ENCODE data around the gene CAMK2B.
A peak's percentile ranks its signal among the peaks of the same experiment; 100 is the strongest.

Gene CAMK2B

GRCh38 chr7:44240983-44241510, 84.3 kb downstream of the CAMK2B start:
- Histone ChIP-seq H3K4me3 (ENCODE audit: low read depth, low read length) (no peak overlapping the region), H3K27me3 (no peaks in the 10 kb centered on the region), H3K36me3 (no peaks in the 10 kb centered on the region), H3K9me3 (no peaks in the 10 kb centered on the region), H3K4me1 (peaks cover 2% of the 10 kb centered on the region)
- peak; percentile 88 for TF ChIP-seq CTCF (IDR thresholded peaks at IDR 0.05; ENCODE audit: low read depth, low read length)
- peak; percentile 82 for DNase-seq

GRCh38 chr7:44240376-44240775, 85.0 kb downstream of the CAMK2B start:
- Histone ChIP-seq H3K4me3 (ENCODE audit: low read depth, low read length) (no peak overlapping the region), H3K27me3 (no peaks in the 10 kb centered on the region), H3K9me3 (no peaks in the 10 kb centered on the region), H3K36me3 (no peaks in the 10 kb centered on the region), H3K4me1 (peaks cover 8% of the 10 kb centered on the region)
- no peak for TF ChIP-seq CTCF (IDR thresholded peaks at IDR 0.05; ENCODE audit: low read depth, low read length)
- no peak for DNase-seq

GRCh38 chr7:44239361-44239760, 86.0 kb downstream of the CAMK2B start:
- TF ChIP-seq CTCF (IDR thresholded peaks at IDR 0.05; ENCODE audit: low read depth, low read length): no peak
- no peak overlapping the region for H3K4me3 ChIP-seq (ENCODE audit: low read depth, low read length)
- no peaks in the 10 kb centered on the region for H3K9me3 ChIP-seq
- no peak for DNase-seq
- H3K4me1 ChIP-seq: peaks cover 8% of the 10 kb centered on the region
- no peaks in the 10 kb centered on the region for H3K27me3 ChIP-seq
- no peaks in the 10 kb centered on the region for H3K36me3 ChIP-seq

- H3K27me3 ChIP-seq: no peaks in the 10 kb centered on the region
- DNase-seq: no peak
- no peak overlapping the region for H3K4me3 ChIP-seq (ENCODE audit: low read depth, low read length)
- TF ChIP-seq CTCF (IDR thresholded peaks at IDR 0.05; ENCODE audit: low read depth, low read length): no peak
- no peaks in the 10 kb centered on the region for H3K36me3 ChIP-seq
- H3K9me3 ChIP-seq: no peaks in the 10 kb centered on the region
- peaks cover 8% of the 10 kb centered on the region for H3K4me1 ChIP-seq
These were observed 87.2 kb downstream of the CAMK2B start for GRCh38 chr7:44238116-44238695.

GRCh38 chr7:44237696-44238095, 87.7 kb downstream of the CAMK2B start:
- Histone ChIP-seq H3K4me1 (peaks cover 8% of the 10 kb centered on the region), H3K4me3 (ENCODE audit: low read depth, low read length) (no peak overlapping the region), H3K36me3 (no peaks in the 10 kb centered on the region), H3K27me3 (no peaks in the 10 kb centered on the region), H3K9me3 (no peaks in the 10 kb centered on the region)
- TF ChIP-seq CTCF (IDR thresholded peaks at IDR 0.05; ENCODE audit: low read depth, low read length): no peak
- DNase-seq: no peak

- H3K4me3 ChIP-seq (ENCODE audit: low read depth, low read length): no peak overlapping the region
- H3K36me3 ChIP-seq: no peaks in the 10 kb centered on the region
- H3K27me3 ChIP-seq: no peaks in the 10 kb centered on the region
- peak; percentile 19; the same call in 1 of the 2 replicates for TF ChIP-seq CTCF (IDR thresholded peaks at IDR 0.05; ENCODE audit: low read depth, low read length)
- DNase-seq: no peak
- no peaks in the 10 kb centered on the region for H3K9me3 ChIP-seq
- H3K4me1 ChIP-seq: peaks cover 8% of the 10 kb centered on the region
These were observed 89.1 kb downstream of the CAMK2B start for GRCh38 chr7:44236333-44236728.
